ENCODE measurements around the gene SORCS1. TPM values are rescaled to one million over a fixed set of nuclear protein-coding genes. Genes with fewer than 3 reads are reported as not detected.

The SORCS1 gene
- total RNA-seq, 6 experiments from 2014 or later = 0.09 to 0.14 (median 0.10) TPM; not detected in 3

DNA sequence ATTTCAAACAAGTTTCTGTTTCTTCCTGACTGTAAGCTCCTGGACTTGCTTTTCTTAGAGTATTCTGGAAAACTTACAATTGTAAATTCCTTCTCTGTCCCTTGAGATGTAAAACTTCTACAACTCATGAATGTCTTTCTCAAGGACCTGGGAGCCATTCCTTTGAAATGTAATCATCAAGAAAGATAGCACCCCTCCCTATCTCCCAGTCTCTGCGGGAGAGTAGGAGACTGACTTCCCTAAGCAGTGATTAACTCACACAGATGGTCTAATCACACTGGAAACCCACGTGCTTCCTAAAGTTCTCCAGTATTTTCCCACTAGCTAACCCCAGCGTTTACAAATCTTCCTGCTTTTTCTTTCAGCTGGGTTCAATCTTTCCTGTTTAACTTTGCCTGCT, 549.4 kb downstream of the SORCS1 start:
- no peak for TF ChIP-seq CTCF (IDR thresholded peaks at IDR 0.05)
- H3K9me3 Mint-ChIP-seq = no peaks in the 10 kb centered on the region; the same call in 1 of the 2 replicates

DNA sequence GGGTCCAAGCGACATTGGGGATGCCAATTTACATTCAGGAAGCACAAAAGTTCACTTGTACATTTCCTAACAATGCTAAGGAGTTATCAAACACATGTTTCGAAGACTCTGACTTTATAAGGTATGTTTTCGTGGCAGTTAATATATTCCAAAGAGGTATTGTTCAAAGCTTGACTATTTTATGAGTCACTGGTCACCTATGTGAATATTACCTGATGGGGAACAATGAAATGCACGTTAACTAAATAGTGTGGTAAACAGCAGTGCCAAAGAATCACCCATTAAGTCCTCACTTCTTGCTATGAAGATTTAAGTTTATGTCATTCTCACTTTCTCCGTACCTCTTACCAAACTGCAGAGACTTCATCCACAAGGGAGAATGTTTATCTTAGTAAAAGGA, 550.2 kb downstream of the SORCS1 start:
- no peaks in the 10 kb centered on the region for H3K36me3 Mint-ChIP-seq (ENCODE audit: low read depth)
- TF ChIP-seq CTCF (IDR thresholded peaks at IDR 0.05) = no peak
- H3K27ac Mint-ChIP-seq = no peak overlapping the region
- H3K27me3 Mint-ChIP-seq (ENCODE audit: insufficient read depth) = no peaks in the 10 kb centered on the region
- peak overlapping the region; percentile 18; the same call in 1 of the 2 replicates for H3K4me3 Mint-ChIP-seq
- peaks cover 24% of the 10 kb centered on the region for H3K4me1 Mint-ChIP-seq (ENCODE audit: low read depth)
- DNase-seq = no peak
- H3K9me3 Mint-ChIP-seq = no peaks in the 10 kb centered on the region; the same call in 1 of the 2 replicates

More for the DNA sequence above, 549.4 kb downstream of the SORCS1 start:
- Mint-ChIP-seq H3K4me3 (peak overlapping the region; percentile 23; the same call in 1 of the 2 replicates), H3K36me3 (ENCODE audit: low read depth) (no peaks in the 10 kb centered on the region), H3K27me3 (ENCODE audit: insufficient read depth) (no peaks in the 10 kb centered on the region), H3K4me1 (ENCODE audit: low read depth) (peaks cover 16% of the 10 kb centered on the region), H3K27ac (peak overlapping the region; percentile 29)
- DNase-seq = peak; percentile 32

DNA sequence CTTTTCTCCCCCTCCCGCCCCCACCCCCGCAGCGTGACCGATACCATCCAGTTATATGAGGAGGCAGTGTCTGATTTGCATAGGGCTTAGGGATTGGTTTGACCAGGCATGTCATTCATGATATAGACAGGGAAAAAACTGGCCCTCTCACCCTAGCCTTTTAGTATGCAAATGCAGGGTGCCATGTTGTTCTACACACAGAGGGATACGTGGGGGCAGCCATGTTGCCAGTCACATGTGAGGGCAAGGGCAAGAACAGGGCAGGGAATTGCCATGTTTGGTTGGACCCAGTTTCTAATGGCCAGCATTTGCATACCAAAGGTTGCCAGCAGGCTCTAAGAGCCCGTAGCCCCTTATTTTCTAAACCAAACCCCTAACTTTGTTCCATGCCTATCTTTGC, 552.1 kb downstream of the SORCS1 start:
- Mint-ChIP-seq H3K27ac (no peak overlapping the region), H3K27me3 (ENCODE audit: insufficient read depth) (no peaks in the 10 kb centered on the region; the same call in 1 of the 2 replicates), H3K36me3 (ENCODE audit: low read depth) (no peaks in the 10 kb centered on the region), H3K9me3 (no peaks in the 10 kb centered on the region; the same call in 1 of the 2 replicates), H3K4me1 (ENCODE audit: low read depth) (peaks cover 43% of the 10 kb centered on the region), H3K4me3 (no peak overlapping the region)
- no peak for TF ChIP-seq CTCF (IDR thresholded peaks at IDR 0.05)
- no peak for DNase-seq

DNA sequence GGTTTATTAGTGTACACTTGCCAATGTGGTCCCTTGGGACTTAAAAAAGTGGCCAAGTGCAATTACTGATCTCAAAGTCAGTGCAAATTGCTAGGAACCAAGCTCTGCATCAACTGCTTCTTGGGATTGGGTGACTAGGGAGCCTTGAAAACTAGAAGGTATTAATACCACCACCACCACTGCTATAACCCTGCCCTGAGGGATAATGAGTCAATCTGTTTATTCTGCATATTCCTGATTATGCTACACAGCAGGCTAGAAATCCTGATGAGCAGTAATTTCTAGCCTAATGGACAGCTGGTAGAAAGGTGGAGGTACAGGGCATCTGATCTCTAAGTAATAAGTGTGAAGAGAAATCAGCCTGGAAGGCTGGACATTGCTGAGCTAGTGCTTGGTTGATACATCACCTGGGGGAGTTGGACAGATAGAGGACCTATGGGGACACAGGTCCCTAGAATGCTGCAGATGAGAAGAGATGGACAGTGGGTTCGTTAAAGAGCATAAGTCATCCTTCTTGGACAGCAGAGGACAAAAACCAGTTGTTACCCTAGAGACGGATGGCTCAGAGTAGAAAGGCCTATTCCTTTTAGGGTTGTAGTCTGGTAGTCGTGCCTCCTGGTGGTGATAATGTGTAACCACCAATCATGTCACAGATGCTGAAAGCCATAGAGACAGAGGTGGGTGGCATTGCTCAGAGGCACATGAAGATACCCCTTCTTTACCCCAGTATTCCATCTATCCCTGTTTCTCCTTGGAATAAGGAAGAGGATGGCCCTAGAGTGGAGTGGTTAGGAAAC, 554.8 kb downstream of the SORCS1 start:
- H3K4me3 Mint-ChIP-seq = no peak overlapping the region
- DNase-seq = peak; percentile 35
- H3K27ac Mint-ChIP-seq = peak overlapping the region; percentile 4; the same call in 1 of the 2 replicates
- no peaks in the 10 kb centered on the region for H3K9me3 Mint-ChIP-seq
- H3K36me3 Mint-ChIP-seq (ENCODE audit: low read depth) = peaks cover 4% of the 10 kb centered on the region; the same call in 1 of the 2 replicates
- peaks cover 61% of the 10 kb centered on the region for H3K4me1 Mint-ChIP-seq (ENCODE audit: low read depth)
- no peaks in the 10 kb centered on the region; the same call in 1 of the 2 replicates for H3K27me3 Mint-ChIP-seq (ENCODE audit: insufficient read depth)
- peak; percentile 77 for TF ChIP-seq CTCF (IDR thresholded peaks at IDR 0.05)

GRCh38 chr10:106608066-106608465, 556.4 kb downstream of the SORCS1 start:
- no peaks in the 10 kb centered on the region for H3K9me3 Mint-ChIP-seq
- DNase-seq = no peak
- no peak overlapping the region for H3K27ac Mint-ChIP-seq
- no peaks in the 10 kb centered on the region; the same call in 1 of the 2 replicates for H3K27me3 Mint-ChIP-seq (ENCODE audit: insufficient read depth)
- H3K36me3 Mint-ChIP-seq (ENCODE audit: low read depth) = peaks cover 7% of the 10 kb centered on the region; the same call in 1 of the 2 replicates
- H3K4me3 Mint-ChIP-seq = no peak overlapping the region
- H3K4me1 Mint-ChIP-seq (ENCODE audit: low read depth) = peaks cover 59% of the 10 kb centered on the region
- no peak for TF ChIP-seq CTCF (IDR thresholded peaks at IDR 0.05)
